CD14-positive monocyte (primary cell): ENCODE results near the gene GRAMD1A. TPM values are rescaled to one million over a fixed set of nuclear protein-coding genes. Genes with fewer than 3 reads are reported as not detected.

Source experiments
- DNase-seq, 3 donors: peaks; one replicate each; pipeline ENCODE4 v3.0.0-alpha.2; 2011 to 2022
- H2AFZ ChIP-seq: 2 replicates; pipeline ENCODE4 v1.6.0; 2012; ENCODE audit warnings: mild to moderate bottlenecking, low read depth, low read length, inconsistent platforms; ENCODE audit not compliant: insufficient read depth, poor library complexity, severe bottlenecking
- H3K27ac ChIP-seq, 2 donors: 1 replicate in 1 of 2; 2 replicates in 1 of 2; pipeline ENCODE4 v1.5.1; 2012 to 2013; ENCODE audit warnings: low read length in 2 of 2, control low read depth in 1 of 2, inconsistent platforms in 1 of 2, low read depth in 1 of 2, mild to moderate bottlenecking in 1 of 2
- H3K27me3 ChIP-seq, 2 donors: one replicate each; pipeline versions ENCODE4 v1.6.0 to v1.6.1; 2011 to 2013; ENCODE audit warnings: low read length in 2 of 2; ENCODE audit not compliant: control insufficient read depth in 2 of 2, insufficient read depth in 2 of 2
- H3K36me3 ChIP-seq, 2 donors: replicated peaks in 1 of 2; 1 replicate in 1 of 2; 2 replicates in 1 of 2; pipeline versions ENCODE4 v1.5.1 to v1.6.1; 2012 to 2013; ENCODE audit warnings: low read length in 2 of 2, control low read depth in 1 of 2, inconsistent platforms in 1 of 2, mild to moderate bottlenecking in 1 of 2; ENCODE audit not compliant: insufficient read depth in 2 of 2, control insufficient read depth in 1 of 2
- H3K4me1 ChIP-seq, 2 donors: 1 replicate in 1 of 2; 2 replicates in 1 of 2; pipeline versions ENCODE4 v1.5.1 to v1.6.1; 2012 to 2013; ENCODE audit warnings: low read length in 2 of 2, control low read depth in 1 of 2, inconsistent platforms in 1 of 2, mild to moderate bottlenecking in 1 of 2, moderate library complexity in 1 of 2; ENCODE audit not compliant: insufficient read depth in 2 of 2, control insufficient read depth in 1 of 2
- H3K4me2 ChIP-seq: replicated peaks from 2 replicates; pipeline ENCODE3; 2012; ENCODE audit warnings: low read length, moderate library complexity, mild to moderate bottlenecking; ENCODE audit not compliant: poor library complexity, severe bottlenecking; ENCODE audit errors: extremely low read depth
- H3K4me3 ChIP-seq, 3 experiments: fragments of 200-600 bp in 1 of 3; sonication (generic) in 1 of 3; replicated peaks in 1 of 3; 1 replicate in 2 of 3; 2 replicates in 1 of 3; pipeline ENCODE4 v1.5.1; 2011 to 2013; ENCODE audit warnings: low read length in 3 of 3, mild to moderate bottlenecking in 3 of 3, control low read depth in 2 of 3, low read depth in 2 of 3, inconsistent platforms in 1 of 3, moderate library complexity in 1 of 3
- H3K79me2 ChIP-seq: 2 replicates; pipeline ENCODE4 v1.6.0; 2012; ENCODE audit warnings: mild to moderate bottlenecking, control low read depth, inconsistent platforms, low read length, moderate library complexity; ENCODE audit not compliant: insufficient read depth
- H3K9ac ChIP-seq: 2 replicates; pipeline ENCODE4 v1.6.0; 2017; ENCODE audit warnings: low read length, mild to moderate bottlenecking; ENCODE audit not compliant: insufficient read depth, poor library complexity, severe bottlenecking
- H3K9me3 ChIP-seq, 2 donors: replicated peaks in 1 of 2; 1 replicate in 1 of 2; 2 replicates in 1 of 2; pipeline versions ENCODE4 v1.5.1 to v1.6.1; 2012 to 2013; ENCODE audit warnings: low read length in 2 of 2, control low read depth in 1 of 2; ENCODE audit not compliant: control insufficient read depth in 1 of 2, insufficient read depth in 1 of 2
- H4K20me1 ChIP-seq: 2 replicates; pipeline ENCODE4 v1.6.0; 2012; ENCODE audit warnings: mild to moderate bottlenecking, low read length, control low read depth, moderate library complexity; ENCODE audit not compliant: insufficient read depth
- H3K27ac Mint-ChIP-seq, 7 donors: one replicate each; pipeline ENCODE4 v1.8.0; 2020; ENCODE audit warnings: mild to moderate bottlenecking in 7 of 7, mixed read lengths in 7 of 7, moderate library complexity in 6 of 7, inconsistent platforms in 2 of 7
- H3K27me3 Mint-ChIP-seq, 3 donors: one replicate each; pipeline ENCODE4 v1.8.0; 2021 to 2022; ENCODE audit warnings: low read depth in 3 of 3, mild to moderate bottlenecking in 3 of 3, mixed read lengths in 3 of 3, moderate library complexity in 3 of 3, inconsistent platforms in 1 of 3
- H3K36me3 Mint-ChIP-seq, 2 donors: one replicate each; pipeline ENCODE4 v1.8.0; 2020; ENCODE audit warnings: mixed read lengths in 2 of 2, inconsistent platforms in 1 of 2, mild to moderate bottlenecking in 1 of 2
- H3K4me1 Mint-ChIP-seq: one replicate; pipeline ENCODE4 v1.8.0; 2020; ENCODE audit warnings: mild to moderate bottlenecking, mixed read lengths
- H3K4me3 Mint-ChIP-seq, 2 donors: one replicate each; pipeline ENCODE4 v1.8.0; 2020; ENCODE audit warnings: mild to moderate bottlenecking in 2 of 2, mixed read lengths in 2 of 2, moderate library complexity in 1 of 2
- H3K9me3 Mint-ChIP-seq, 7 donors: one replicate each; pipeline ENCODE4 v1.8.0; 2020 to 2022; ENCODE audit warnings: mixed read lengths in 7 of 7, mild to moderate bottlenecking in 6 of 7, moderate library complexity in 6 of 7, inconsistent platforms in 2 of 7
- WGBS: methylation state at CpG from one replicate; pipeline ENCODE4 v1.1.5; 2013; ENCODE audit warnings: missing lambda C conversion rate; ENCODE audit not compliant: insufficient coverage; 5-methylcytosine and 5-hydroxymethylcytosine counted together
- intact Hi-C, 2 donors: fragments of 100-400 bp; cut with micrococcal nuclease; formaldehyde crosslinking; loops; one replicate each; pipeline versions ENCODE4 v1.15.0 to v1.15.1; 2023
- polyA plus RNA-seq, 3 donors: library from polyadenylated mRNA; depleted of rRNA in 1 of 3; unstranded in 2 of 3; stranded (reverse) in 1 of 3; fragments of 300-500 nt in 2 of 3; fragments of >200 nt in 1 of 3; fragmentation: Illumina TruSeq in 2 of 3; gene quantifications; 1 replicate in 2 of 3; 2 replicates in 1 of 3; pipeline ENCODE4 v1.2.3, GENCODE V29; 2012 to 2021
- TF ChIP-seq, protein P1 (sequence below): fragments of 200-600 bp; IDR thresholded peaks from one replicate; pipeline ENCODE4 v1.8.0; 2022; ENCODE audit warnings: antibody characterized with exemption, mild to moderate bottlenecking

The GRAMD1A gene
- polyA plus RNA-seq, 3 donors = 9.3 to 73.9 (median 15.1) TPM

- peak overlapping the region; percentile 66 for H2AFZ ChIP-seq
- peak overlapping the region; percentile 59 to 81 (median 60) for H3K4me3 ChIP-seq
- peaks cover 6 to 12% of the 10 kb centered on the region in 2 donors for H3K36me3 ChIP-seq
- peaks cover 29% of the 10 kb centered on the region for H4K20me1 ChIP-seq
- H3K4me1 ChIP-seq = peaks cover 74% of the 10 kb centered on the region in 2 donors
- Mint-ChIP-seq H3K27me3 (peaks cover 0 to 7% (median 0%) of the 10 kb centered on the region in 3 donors), H3K36me3 (peaks cover 14 to 26% of the 10 kb centered on the region in 2 donors), H3K4me1 (peaks cover 69% of the 10 kb centered on the region), H3K9me3 (peaks cover 0 to 1% (median 0%) of the 10 kb centered on the region in 7 donors), H3K4me3 (peak overlapping the region; percentile 93 to 98), H3K27ac (peak overlapping the region; percentile 89 to 98 (median 96))
- H3K27me3 ChIP-seq = no peaks in the 10 kb centered on the region
- TF ChIP-seq, protein P1, sequence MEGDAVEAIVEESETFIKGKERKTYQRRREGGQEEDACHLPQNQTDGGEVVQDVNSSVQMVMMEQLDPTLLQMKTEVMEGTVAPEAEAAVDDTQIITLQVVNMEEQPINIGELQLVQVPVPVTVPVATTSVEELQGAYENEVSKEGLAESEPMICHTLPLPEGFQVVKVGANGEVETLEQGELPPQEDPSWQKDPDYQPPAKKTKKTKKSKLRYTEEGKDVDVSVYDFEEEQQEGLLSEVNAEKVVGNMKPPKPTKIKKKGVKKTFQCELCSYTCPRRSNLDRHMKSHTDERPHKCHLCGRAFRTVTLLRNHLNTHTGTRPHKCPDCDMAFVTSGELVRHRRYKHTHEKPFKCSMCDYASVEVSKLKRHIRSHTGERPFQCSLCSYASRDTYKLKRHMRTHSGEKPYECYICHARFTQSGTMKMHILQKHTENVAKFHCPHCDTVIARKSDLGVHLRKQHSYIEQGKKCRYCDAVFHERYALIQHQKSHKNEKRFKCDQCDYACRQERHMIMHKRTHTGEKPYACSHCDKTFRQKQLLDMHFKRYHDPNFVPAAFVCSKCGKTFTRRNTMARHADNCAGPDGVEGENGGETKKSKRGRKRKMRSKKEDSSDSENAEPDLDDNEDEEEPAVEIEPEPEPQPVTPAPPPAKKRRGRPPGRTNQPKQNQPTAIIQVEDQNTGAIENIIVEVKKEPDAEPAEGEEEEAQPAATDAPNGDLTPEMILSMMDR = no peak
- H3K9me3 ChIP-seq = no peaks in the 10 kb centered on the region
- DNase-seq = peak in 2 of 3 donors; percentile 18 to 38
- intact Hi-C loops = no loop called here
- peak overlapping the region; percentile 62 to 93 for H3K27ac ChIP-seq
- WGBS = 0% methylated on average over 24 of the region's 46 CpGs
- peaks cover 62% of the 10 kb centered on the region for H3K79me2 ChIP-seq
- peak overlapping the region; percentile 77 for H3K9ac ChIP-seq
- H3K4me2 ChIP-seq = peak overlapping the region; percentile 97
Observed at GRCh38 chr19:35000647-35001501, 751 bp downstream of the GRAMD1A start.

GRCh38 chr19:35002037-35002535 is 2.0 kb downstream of the GRAMD1A start:
- Histone ChIP-seq H3K4me2 (peak overlapping the region; percentile 97), H2AFZ (no peak overlapping the region), H3K79me2 (peaks cover 74% of the 10 kb centered on the region), H3K36me3 (peaks cover 17 to 21% of the 10 kb centered on the region in 2 donors), H3K4me3 (peak overlapping the region in 1 of 3 experiments; percentile 81), H3K27ac (peak overlapping the region in 1 of 2 donors; percentile 59), H3K9me3 (no peaks in the 10 kb centered on the region), H3K4me1 (peaks cover 61 to 62% of the 10 kb centered on the region in 2 donors), H3K27me3 (no peaks in the 10 kb centered on the region), H3K9ac (no peak overlapping the region), H4K20me1 (peaks cover 40% of the 10 kb centered on the region)
- TF ChIP-seq, protein P1 = no peak
- 92% methylated on average over 7 of the region's 11 CpGs for WGBS
- no peak for DNase-seq
- peaks cover 26 to 36% of the 10 kb centered on the region in 2 donors for H3K36me3 Mint-ChIP-seq
- H3K4me1 Mint-ChIP-seq = peaks cover 57% of the 10 kb centered on the region
- H3K9me3 Mint-ChIP-seq = peaks cover 0 to 1% (median 0%) of the 10 kb centered on the region in 7 donors
- H3K4me3 Mint-ChIP-seq = peak overlapping the region; percentile 44 to 98
- H3K27ac Mint-ChIP-seq = peak overlapping the region; percentile 65 to 98 (median 92)
- intact Hi-C loops = no loop called here
- H3K27me3 Mint-ChIP-seq = peaks cover 0 to 7% (median 0%) of the 10 kb centered on the region in 3 donors
